Mesendoderm (in vitro differentiated cells): ENCODE data around the gene APLF.

Experiments
- DNase-seq: peaks from one replicate; pipeline ENCODE4 v3.0.0; 2013
- H2AK5ac ChIP-seq: 2 replicates; pipeline ENCODE4 v1.6.1; 2013; ENCODE audit warnings: low read length, inconsistent platforms
- H2BK120ac ChIP-seq: 2 replicates; pipeline ENCODE4 v1.6.1; 2013; ENCODE audit warnings: low read depth, mild to moderate bottlenecking, low read length, moderate library complexity, mixed read lengths
- H2BK15ac ChIP-seq: replicated peaks from 2 replicates; pipeline ENCODE4 v1.6.1; 2013; ENCODE audit warnings: low read depth, mild to moderate bottlenecking, moderate library complexity
- H2BK5ac ChIP-seq: 2 replicates; pipeline ENCODE4 v1.6.1; 2013; ENCODE audit warnings: low read length, inconsistent platforms
- H3K18ac ChIP-seq: 2 replicates; pipeline ENCODE4 v1.6.1; 2013; ENCODE audit warnings: mild to moderate bottlenecking, low read length, mixed read lengths
- H3K23ac ChIP-seq: one replicate; pipeline ENCODE4 v1.6.1; 2013; ENCODE audit warnings: low read length
- H3K27ac ChIP-seq: 2 replicates; pipeline ENCODE4 v1.5.1; 2013; ENCODE audit warnings: low read depth, mild to moderate bottlenecking, inconsistent platforms, low read length, moderate library complexity
- H3K27me3 ChIP-seq: 2 replicates; pipeline ENCODE4 v1.6.1; 2013; ENCODE audit warnings: low read length, control low read depth, mild to moderate bottlenecking, inconsistent platforms; ENCODE audit not compliant: insufficient read depth, poor library complexity
- H3K36me3 ChIP-seq: 2 replicates; pipeline ENCODE4 v1.6.1; 2013; ENCODE audit warnings: low read length, inconsistent platforms; ENCODE audit not compliant: control insufficient read depth, insufficient read depth
- H3K4ac ChIP-seq: one replicate; pipeline ENCODE4 v1.6.1; 2013; ENCODE audit warnings: low read depth, mild to moderate bottlenecking, low read length, moderate library complexity
- H3K4me1 ChIP-seq: 2 replicates; pipeline ENCODE4 v1.6.1; 2013; ENCODE audit warnings: low read depth, low read length, inconsistent platforms; ENCODE audit not compliant: control insufficient read depth
- H3K4me2 ChIP-seq: 2 replicates; pipeline ENCODE4 v1.6.1; 2013; ENCODE audit warnings: low read length
- H3K4me3 ChIP-seq: 2 replicates; pipeline ENCODE4 v1.5.1; 2013; ENCODE audit warnings: mild to moderate bottlenecking, low read length
- H3K56ac ChIP-seq: one replicate; pipeline ENCODE4 v1.6.1; 2013; ENCODE audit warnings: low read length
- H3K79me1 ChIP-seq: 2 replicates; pipeline ENCODE4 v1.6.1; 2013; ENCODE audit warnings: low read length, inconsistent platforms
- H3K79me2 ChIP-seq: 2 replicates; pipeline ENCODE4 v1.6.1; 2013; ENCODE audit warnings: mild to moderate bottlenecking, low read length; ENCODE audit not compliant: control insufficient read depth, insufficient read depth
- H3K9ac ChIP-seq: 2 replicates; pipeline ENCODE4 v1.6.1; 2013; ENCODE audit warnings: low read length, inconsistent platforms
- H4K5ac ChIP-seq: one replicate; pipeline ENCODE4 v1.6.1; 2013; ENCODE audit warnings: low read length
- H4K8ac ChIP-seq: one replicate; pipeline ENCODE4 v1.6.1; 2013; ENCODE audit warnings: low read depth, mild to moderate bottlenecking, control low read depth, low read length, moderate library complexity
- WGBS: extraction: QIAGEN DNeasy Blood & Tissue Kit; methylation state at CpG from one replicate; pipeline ENCODE4 v1.1.7; 2013; ENCODE audit warnings: low lambda C conversion rate, missing lambda C conversion rate; ENCODE audit not compliant: insufficient coverage; ENCODE audit errors: extremely low coverage; 5-methylcytosine and 5-hydroxymethylcytosine counted together

APLF gene

GRCh38 chr2:68577183-68577582, 109.8 kb downstream of the APLF start:
- no peak overlapping the region for H2BK15ac ChIP-seq
- no peaks in the 10 kb centered on the region for H3K36me3 ChIP-seq
- H4K8ac ChIP-seq, result no peak overlapping the region
- no peak overlapping the region for H2BK5ac ChIP-seq
- H3K27me3 ChIP-seq, result no peaks in the 10 kb centered on the region
- no peak overlapping the region for H3K4me3 ChIP-seq
- DNase-seq, result no peak
- no peak overlapping the region for H3K9ac ChIP-seq
- H3K23ac ChIP-seq, result no peak overlapping the region
- no peak overlapping the region for H4K5ac ChIP-seq
- H2AK5ac ChIP-seq, result no peak overlapping the region
- no peaks in the 10 kb centered on the region for H3K79me2 ChIP-seq
- H3K27ac ChIP-seq, result no peak overlapping the region
- H3K79me1 ChIP-seq, result no peaks in the 10 kb centered on the region
- no peak overlapping the region for H3K18ac ChIP-seq
- H3K4me2 ChIP-seq, result no peak overlapping the region
- H3K56ac ChIP-seq, result no peak overlapping the region
- no peaks in the 10 kb centered on the region for H3K4me1 ChIP-seq
- no peak overlapping the region for H2BK120ac ChIP-seq
- H3K4ac ChIP-seq, result no peak overlapping the region

- Histone ChIP-seq H4K8ac (no peak overlapping the region), H3K18ac (no peak overlapping the region), H3K4me3 (no peak overlapping the region), H3K36me3 (no peaks in the 10 kb centered on the region), H3K56ac (no peak overlapping the region), H3K27ac (no peak overlapping the region), H3K4me2 (no peak overlapping the region), H3K4ac (no peak overlapping the region), H2AK5ac (no peak overlapping the region), H4K5ac (no peak overlapping the region), H3K23ac (no peak overlapping the region), H2BK5ac (no peak overlapping the region), H2BK15ac (no peak overlapping the region), H2BK120ac (no peak overlapping the region), H3K79me1 (no peaks in the 10 kb centered on the region), H3K27me3 (no peaks in the 10 kb centered on the region), H3K9ac (no peak overlapping the region), H3K4me1 (no peaks in the 10 kb centered on the region), H3K79me2 (no peaks in the 10 kb centered on the region)
- no peak for DNase-seq
- no CpG with 5 or more reads among the region's 3 CpGs for WGBS
These were observed 112.3 kb downstream of the APLF start for GRCh38 chr2:68579689-68580088.

GRCh38 chr2:68588589-68588988, 121.2 kb downstream of the APLF start:
- no peaks in the 10 kb centered on the region for H3K27me3 ChIP-seq
- H3K36me3 ChIP-seq, result no peaks in the 10 kb centered on the region
- no peak overlapping the region for H3K9ac ChIP-seq
- no peak overlapping the region for H4K8ac ChIP-seq
- DNase-seq, result no peak
- H3K4ac ChIP-seq, result no peak overlapping the region
- no peak overlapping the region for H3K27ac ChIP-seq
- H3K79me1 ChIP-seq, result no peaks in the 10 kb centered on the region
- no peak overlapping the region for H2BK15ac ChIP-seq
- H3K18ac ChIP-seq, result no peak overlapping the region
- no peak overlapping the region for H2BK5ac ChIP-seq
- H2BK120ac ChIP-seq, result no peak overlapping the region
- no peak overlapping the region for H3K56ac ChIP-seq
- H3K4me1 ChIP-seq, result no peaks in the 10 kb centered on the region
- H3K79me2 ChIP-seq, result no peaks in the 10 kb centered on the region
- H2AK5ac ChIP-seq, result no peak overlapping the region
- no peak overlapping the region for H4K5ac ChIP-seq
- no peak overlapping the region for H3K4me2 ChIP-seq
- H3K23ac ChIP-seq, result no peak overlapping the region
- no peak overlapping the region for H3K4me3 ChIP-seq
- WGBS, result no CpG with 5 or more reads among the region's 2 CpGs

- no peak overlapping the region for H3K23ac ChIP-seq
- no peaks in the 10 kb centered on the region for H3K27me3 ChIP-seq
- H3K18ac ChIP-seq, result no peak overlapping the region
- no peak overlapping the region for H3K9ac ChIP-seq
- no peak overlapping the region for H2BK120ac ChIP-seq
- H3K79me1 ChIP-seq, result no peaks in the 10 kb centered on the region
- H3K79me2 ChIP-seq, result no peaks in the 10 kb centered on the region
- no peak overlapping the region for H4K5ac ChIP-seq
- H3K27ac ChIP-seq, result no peak overlapping the region
- no peak overlapping the region for H2AK5ac ChIP-seq
- H2BK5ac ChIP-seq, result no peak overlapping the region
- no peak overlapping the region for H3K4me2 ChIP-seq
- H3K4me3 ChIP-seq, result no peak overlapping the region
- no peak overlapping the region for H3K56ac ChIP-seq
- no peak overlapping the region for H3K4ac ChIP-seq
- no CpG with 5 or more reads among the region's 1 CpG for WGBS
- no peak overlapping the region for H4K8ac ChIP-seq
- H3K4me1 ChIP-seq, result no peaks in the 10 kb centered on the region
- H3K36me3 ChIP-seq, result no peaks in the 10 kb centered on the region
- H2BK15ac ChIP-seq, result no peak overlapping the region
- DNase-seq, result no peak
These were observed 122.6 kb downstream of the APLF start for GRCh38 chr2:68589963-68590362.

GRCh38 chr2:68590702-68591101, 123.3 kb downstream of the APLF start:
- Histone ChIP-seq H3K23ac (no peak overlapping the region), H4K8ac (no peak overlapping the region), H3K4me3 (no peak overlapping the region), H2BK15ac (no peak overlapping the region), H2AK5ac (no peak overlapping the region), H2BK5ac (no peak overlapping the region), H3K18ac (no peak overlapping the region), H3K79me2 (no peaks in the 10 kb centered on the region), H4K5ac (no peak overlapping the region), H3K36me3 (no peaks in the 10 kb centered on the region), H3K27me3 (no peaks in the 10 kb centered on the region), H3K4me2 (no peak overlapping the region), H2BK120ac (no peak overlapping the region), H3K79me1 (no peaks in the 10 kb centered on the region), H3K27ac (no peak overlapping the region), H3K4me1 (no peaks in the 10 kb centered on the region), H3K56ac (no peak overlapping the region), H3K4ac (no peak overlapping the region), H3K9ac (no peak overlapping the region)
- WGBS, result no CpG with 5 or more reads among the region's 1 CpG
- DNase-seq, result no peak

- Histone ChIP-seq H2BK15ac (no peak overlapping the region), H3K4me3 (no peak overlapping the region), H3K36me3 (no peaks in the 10 kb centered on the region), H2BK5ac (no peak overlapping the region), H3K27me3 (no peaks in the 10 kb centered on the region), H4K8ac (no peak overlapping the region), H3K23ac (no peak overlapping the region), H3K4me2 (no peak overlapping the region), H3K27ac (no peak overlapping the region), H2AK5ac (no peak overlapping the region), H3K9ac (no peak overlapping the region), H3K79me1 (no peaks in the 10 kb centered on the region), H3K79me2 (no peaks in the 10 kb centered on the region), H3K18ac (no peak overlapping the region), H3K4ac (no peak overlapping the region), H2BK120ac (no peak overlapping the region), H3K4me1 (no peaks in the 10 kb centered on the region), H4K5ac (no peak overlapping the region), H3K56ac (no peak overlapping the region)
- WGBS, result no CpG with 5 or more reads among the region's 4 CpGs
- DNase-seq, result no peak
These were observed 123.8 kb downstream of the APLF start for GRCh38 chr2:68591225-68591624.
